ENCODE results near the gene POLE. TPM values are rescaled to one million over a fixed set of nuclear protein-coding genes. Genes with fewer than 3 reads are reported as not detected.

Gene POLE
- total RNA-seq, 2 experiments from 2014 or later: 117 to 123 TPM

GRCh38 chr12:132624186-132624855, 62.8 kb downstream of the POLE start:
- no peak for DNase-seq
- Mint-ChIP-seq H3K9me3 (no peaks in the 10 kb centered on the region), H3K4me1 (no peaks in the 10 kb centered on the region), H3K4me3 (no peak overlapping the region), H3K27me3 (peaks cover 8% of the 10 kb centered on the region), H3K27ac (no peak overlapping the region), H3K36me3 (peaks cover 10% of the 10 kb centered on the region)

- H3K4me3 Mint-ChIP-seq: no peak overlapping the region
- H3K36me3 Mint-ChIP-seq: peaks cover 3% of the 10 kb centered on the region
- no peak overlapping the region for H3K27ac Mint-ChIP-seq
- H3K27me3 Mint-ChIP-seq: peaks cover 8% of the 10 kb centered on the region
- H3K4me1 Mint-ChIP-seq: no peaks in the 10 kb centered on the region
- no peaks in the 10 kb centered on the region for H3K9me3 Mint-ChIP-seq
- DNase-seq: no peak
Observed at GRCh38 chr12:132623072-132623869, 63.9 kb downstream of the POLE start.

DNA sequence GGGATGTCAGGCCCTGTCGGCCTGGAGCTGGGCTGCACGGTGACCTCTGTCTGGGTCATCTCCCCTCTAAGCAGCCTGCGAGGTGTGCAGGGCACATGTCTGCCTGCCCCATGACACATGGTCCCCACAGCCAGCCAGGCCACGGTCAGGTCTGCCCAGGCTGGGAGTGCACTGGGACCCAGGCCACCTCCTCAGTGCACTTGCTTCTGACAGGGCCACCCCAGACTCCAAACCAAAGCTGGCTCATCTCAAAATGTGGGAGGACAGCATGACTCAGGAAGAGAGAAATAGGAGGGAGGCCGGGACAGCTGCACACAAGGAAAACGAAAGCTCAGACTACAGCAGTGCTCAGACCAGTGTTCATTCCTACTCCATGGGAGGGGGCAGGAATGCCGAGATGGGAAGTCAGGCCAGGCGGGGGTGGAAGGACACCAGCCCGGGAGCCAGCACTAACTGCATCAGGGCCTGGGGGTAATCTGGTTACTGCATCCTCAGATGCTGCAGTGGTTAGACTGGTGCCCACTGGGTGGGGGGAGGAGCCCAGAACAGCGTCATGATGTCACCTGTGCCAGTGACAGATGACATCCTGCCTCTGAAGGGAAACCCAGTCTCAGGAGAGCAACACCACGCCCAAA, 64.6 kb downstream of the POLE start:
- H3K9me3 Mint-ChIP-seq: no peaks in the 10 kb centered on the region
- no peak overlapping the region for H3K27ac Mint-ChIP-seq
- peaks cover 4% of the 10 kb centered on the region for H3K4me1 Mint-ChIP-seq
- peaks cover 4% of the 10 kb centered on the region for H3K36me3 Mint-ChIP-seq
- H3K4me3 Mint-ChIP-seq: no peak overlapping the region
- DNase-seq: no peak
- peaks cover 16% of the 10 kb centered on the region for H3K27me3 Mint-ChIP-seq

DNA sequence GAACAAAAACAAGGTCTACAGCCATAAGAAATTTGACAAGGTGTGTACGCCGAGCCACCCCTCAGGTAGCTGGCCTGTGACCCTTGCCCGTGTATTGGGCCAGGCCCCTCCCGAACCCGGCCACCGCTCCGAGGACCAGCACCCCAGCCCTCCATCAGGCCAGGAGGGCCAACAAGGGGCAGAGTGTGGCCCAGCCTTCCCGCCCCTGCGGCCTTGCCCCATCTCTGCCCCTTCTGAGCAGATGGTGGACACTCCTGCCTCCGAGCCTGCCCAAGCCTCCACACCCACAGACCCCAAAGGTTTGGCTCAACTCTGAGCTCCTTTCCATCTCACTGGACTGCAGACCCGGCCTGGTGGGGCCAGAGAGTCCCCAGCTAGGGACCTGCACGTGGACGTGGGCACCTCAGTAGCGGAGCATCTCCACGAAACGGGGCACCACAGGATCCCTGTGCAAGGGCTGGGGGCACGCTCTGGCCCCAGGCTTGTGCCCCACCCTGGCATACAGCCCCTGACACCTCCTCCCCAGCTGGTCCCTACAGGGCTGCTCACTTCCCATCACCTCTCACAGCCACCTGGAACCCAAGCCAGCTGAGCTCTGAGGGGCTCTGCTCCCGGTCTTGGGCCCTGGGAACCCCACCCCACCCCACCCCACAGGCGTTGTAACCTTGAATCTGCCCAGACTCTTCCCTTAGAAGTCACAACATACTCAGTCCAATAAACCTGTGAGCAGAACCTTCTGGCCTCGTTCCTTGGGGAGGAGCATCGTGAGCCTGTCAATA, 65.3 kb downstream of the POLE start:
- no peak for DNase-seq
- Mint-ChIP-seq H3K4me3 (no peak overlapping the region), H3K27ac (no peak overlapping the region), H3K4me1 (peaks cover 5% of the 10 kb centered on the region), H3K36me3 (peaks cover 4% of the 10 kb centered on the region), H3K27me3 (peaks cover 23% of the 10 kb centered on the region), H3K9me3 (peaks cover 1% of the 10 kb centered on the region)

DNA sequence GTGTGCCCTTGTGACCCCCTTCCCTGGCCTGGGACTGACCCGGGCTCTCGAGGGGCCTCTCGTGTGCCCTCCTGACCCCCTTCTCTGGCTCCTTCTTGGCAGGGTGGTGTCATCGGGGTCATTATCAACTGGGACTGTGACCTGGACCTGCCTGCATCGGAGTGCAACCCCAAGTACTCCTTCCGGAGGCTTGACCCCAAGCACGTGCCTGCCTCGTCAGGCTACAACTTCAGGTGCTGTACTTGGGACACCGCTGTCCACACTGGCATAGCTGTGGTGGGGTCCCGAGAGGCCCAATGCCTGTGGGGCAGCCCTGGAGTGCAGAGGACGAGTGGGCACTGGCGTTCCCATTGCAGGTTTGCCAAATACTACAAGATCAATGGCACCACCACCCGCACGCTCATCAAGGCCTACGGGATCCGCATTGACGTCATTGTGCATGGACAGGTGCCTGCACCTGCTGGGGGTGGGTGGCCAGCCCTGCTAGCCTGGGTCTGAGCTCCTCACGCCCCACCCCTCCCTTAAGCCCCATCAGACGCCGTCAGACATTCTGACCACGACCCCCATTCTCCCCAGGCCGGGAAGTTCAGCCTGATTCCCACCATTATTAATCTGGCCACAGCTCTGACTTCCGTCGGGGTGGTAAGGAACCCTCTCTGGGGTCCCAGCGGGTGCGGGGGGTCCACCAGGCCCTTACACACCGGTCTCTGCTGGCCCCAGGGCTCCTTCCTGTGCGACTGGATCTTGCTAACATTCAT, 66.1 kb downstream of the POLE start:
- DNase-seq: no peak
- peaks cover 1% of the 10 kb centered on the region for H3K9me3 Mint-ChIP-seq
- H3K27ac Mint-ChIP-seq: no peak overlapping the region
- peaks cover 30% of the 10 kb centered on the region for H3K27me3 Mint-ChIP-seq
- H3K36me3 Mint-ChIP-seq: peaks cover 4% of the 10 kb centered on the region
- peaks cover 5% of the 10 kb centered on the region for H3K4me1 Mint-ChIP-seq
- H3K4me3 Mint-ChIP-seq: no peak overlapping the region

DNA sequence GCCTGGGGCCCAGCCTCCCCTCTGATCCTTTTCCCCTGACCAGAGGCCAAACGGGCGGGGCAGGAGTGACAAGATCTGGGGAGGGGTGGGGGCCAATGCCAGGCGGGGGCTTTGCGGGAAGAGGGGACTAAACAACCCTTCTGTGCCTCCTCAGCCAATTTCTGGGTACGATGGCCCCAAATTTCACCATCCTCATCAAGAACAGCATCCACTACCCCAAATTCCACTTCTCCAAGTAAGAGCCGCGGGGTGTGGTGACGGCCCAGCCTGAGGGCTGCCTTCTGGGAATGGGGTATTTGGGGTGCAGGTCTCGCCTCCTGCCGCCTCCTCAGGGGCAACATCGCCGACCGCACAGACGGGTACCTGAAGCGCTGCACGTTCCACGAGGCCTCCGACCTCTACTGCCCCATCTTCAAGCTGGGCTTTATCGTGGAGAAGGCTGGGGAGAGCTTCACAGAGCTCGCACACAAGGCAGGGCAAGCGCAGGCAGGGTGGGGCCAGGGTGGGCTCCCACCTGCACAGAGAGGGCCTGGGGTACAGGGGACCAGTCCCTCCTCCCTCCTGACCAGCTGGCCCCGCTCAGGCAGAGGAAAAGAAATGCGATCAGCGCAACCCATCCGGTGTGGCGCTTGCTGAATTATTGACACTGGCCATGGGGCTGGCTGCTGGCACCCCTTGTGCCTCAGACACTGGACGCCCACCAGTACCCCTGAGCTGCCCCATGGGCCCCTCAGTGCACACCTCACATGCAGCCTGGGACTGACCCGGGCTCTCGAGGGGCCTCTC, 66.8 kb downstream of the POLE start:
- no peak for DNase-seq

GRCh38 chr12:132619386-132620112, 67.6 kb downstream of the POLE start:
- H3K36me3 Mint-ChIP-seq: peaks cover 1% of the 10 kb centered on the region
- DNase-seq: no peak
- peaks cover 10% of the 10 kb centered on the region for H3K4me1 Mint-ChIP-seq
- no peak overlapping the region for H3K4me3 Mint-ChIP-seq
- H3K27ac Mint-ChIP-seq: no peak overlapping the region
- peaks cover 44% of the 10 kb centered on the region for H3K27me3 Mint-ChIP-seq
- peaks cover 3% of the 10 kb centered on the region for H3K9me3 Mint-ChIP-seq

More for the DNA sequence above, 66.8 kb downstream of the POLE start:
- Mint-ChIP-seq H3K4me1 (peaks cover 5% of the 10 kb centered on the region), H3K9me3 (peaks cover 3% of the 10 kb centered on the region), H3K27ac (no peak overlapping the region), H3K27me3 (peaks cover 38% of the 10 kb centered on the region), H3K4me3 (no peak overlapping the region), H3K36me3 (peaks cover 3% of the 10 kb centered on the region)

- Mint-ChIP-seq H3K27me3 (peaks cover 44% of the 10 kb centered on the region), H3K9me3 (peaks cover 3% of the 10 kb centered on the region), H3K36me3 (peaks cover 1% of the 10 kb centered on the region), H3K4me3 (no peak overlapping the region), H3K27ac (no peak overlapping the region), H3K4me1 (peaks cover 10% of the 10 kb centered on the region)
- no peak for DNase-seq
Observed at GRCh38 chr12:132619071-132619385, 68.1 kb downstream of the POLE start.

DNA sequence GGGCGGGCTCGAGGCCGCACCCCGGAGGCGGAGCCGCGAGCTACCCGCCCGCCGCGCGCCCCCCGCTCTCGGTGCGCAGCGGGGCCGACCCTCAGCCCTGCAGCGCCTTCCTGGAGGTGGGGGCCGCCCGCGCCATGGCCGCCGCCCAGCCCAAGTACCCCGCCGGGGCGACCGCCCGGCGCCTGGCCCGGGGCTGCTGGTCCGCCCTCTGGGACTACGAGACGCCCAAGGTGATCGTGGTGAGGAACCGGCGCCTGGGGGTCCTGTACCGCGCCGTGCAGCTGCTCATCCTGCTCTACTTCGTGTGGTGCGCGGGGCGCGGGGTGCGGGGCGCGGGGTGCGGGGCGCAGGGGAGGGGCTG, 68.5 kb downstream of the POLE start, which contains the start of gene P2RX2:
TSS of gene P2RX2 (plus strand) at position 94 of the 361 bp plus-strand sequence. CDS start at position 135, 41 bp downstream.
- Mint-ChIP-seq H3K9me3 (peaks cover 3% of the 10 kb centered on the region), H3K4me3 (peak within 1 kb of the TSS; percentile 29), H3K36me3 (peaks cover 1% of the 10 kb centered on the region), H3K27ac (no peak within 1 kb of the TSS), H3K27me3 (peaks cover 44% of the 10 kb centered on the region), H3K4me1 (peaks cover 10% of the 10 kb centered on the region)
- no peak for DNase-seq

- Mint-ChIP-seq H3K4me1 (peaks cover 10% of the 10 kb centered on the region), H3K9me3 (peaks cover 3% of the 10 kb centered on the region), H3K27me3 (peaks cover 48% of the 10 kb centered on the region), H3K4me3 (peak overlapping the region; percentile 29), H3K27ac (no peak overlapping the region), H3K36me3 (peaks cover 1% of the 10 kb centered on the region)
- DNase-seq: no peak
Observed at GRCh38 chr12:132617822-132618682, 69.1 kb downstream of the POLE start.

DNA sequence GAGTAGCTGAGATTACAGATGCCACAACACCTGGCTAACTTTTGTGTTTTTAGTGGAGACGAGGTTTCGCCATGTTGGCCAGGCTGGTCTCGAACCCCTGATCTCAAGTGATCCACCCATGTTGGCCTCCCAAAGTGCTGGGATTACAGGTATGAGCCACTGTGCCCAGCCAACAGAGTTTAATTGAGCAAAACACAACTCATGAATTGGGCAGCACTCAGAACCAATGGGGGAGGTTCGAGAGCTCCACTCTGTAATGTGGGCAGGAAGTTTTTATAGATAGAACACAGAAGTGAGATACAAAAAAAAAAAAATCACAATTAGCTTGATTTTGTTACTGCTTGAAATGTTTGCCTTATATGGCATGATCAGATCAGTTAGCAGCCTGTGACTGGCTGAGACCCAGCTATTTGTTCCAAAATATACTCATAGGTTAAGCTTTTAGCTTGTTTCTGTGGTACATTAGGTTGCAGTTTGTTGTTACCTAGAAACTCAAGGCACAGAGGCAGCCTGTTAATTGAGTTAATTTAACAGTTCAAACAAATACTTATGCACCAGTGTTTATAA, 69.9 kb downstream of the POLE start:
- peaks cover 10% of the 10 kb centered on the region for H3K4me1 Mint-ChIP-seq
- peaks cover 50% of the 10 kb centered on the region for H3K27me3 Mint-ChIP-seq
- no peak overlapping the region for H3K4me3 Mint-ChIP-seq
- H3K27ac Mint-ChIP-seq: no peak overlapping the region
- DNase-seq: no peak
- peaks cover 1% of the 10 kb centered on the region for H3K36me3 Mint-ChIP-seq
- peaks cover 3% of the 10 kb centered on the region for H3K9me3 Mint-ChIP-seq

GRCh38 chr12:132615579-132616038, 71.5 kb downstream of the POLE start:
- Mint-ChIP-seq H3K27me3 (peaks cover 60% of the 10 kb centered on the region), H3K36me3 (peaks cover 5% of the 10 kb centered on the region), H3K4me3 (no peak overlapping the region), H3K9me3 (peaks cover 7% of the 10 kb centered on the region), H3K4me1 (peaks cover 10% of the 10 kb centered on the region), H3K27ac (no peak overlapping the region)
- DNase-seq: no peak

Measured in activated naive CD8-positive, alpha-beta T cell treated with anti-CD3 and anti-CD28 coated beads for 36 hours (primary cell).